NCI-H2029 treated with DMSO at 0.1 percent for 48 hours (cell line): ENCODE data around the gene TBL1X.
A peak's percentile ranks its signal among the peaks of the same experiment; 100 is the strongest.
"Not testable (repeated sequence)": the region's sequence is repeated elsewhere in the genome, so short reads cannot be mapped to it uniquely, and the experiment has no call there.

ENCODE experiments used
- DNase-seq: peaks from one replicate; lab custom pipeline; 2025; lab: John Stamatoyannopoulos, UW

Gene TBL1X

DNA sequence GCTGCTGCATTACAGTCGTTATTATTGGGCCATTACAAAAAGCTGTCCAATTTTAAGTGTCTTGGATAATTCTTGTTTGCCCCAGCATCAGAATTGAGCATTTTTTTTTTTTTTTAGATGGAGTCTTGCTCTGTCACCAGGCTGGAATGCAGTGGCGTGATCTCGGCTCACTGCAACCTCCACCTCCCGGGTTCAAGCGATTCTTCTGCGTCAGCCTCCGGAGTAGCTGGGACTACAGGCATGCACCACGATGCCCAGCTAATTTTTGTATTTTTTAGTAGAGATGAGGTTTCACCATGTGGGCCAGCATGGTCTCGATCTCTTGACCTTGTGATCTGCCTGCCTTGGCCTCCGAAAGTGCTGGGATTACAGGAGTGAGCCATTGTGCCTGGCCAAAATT lies 71.3 kb downstream of the TBL1X start:
- DNase-seq: not testable (repeated sequence)

DNA sequence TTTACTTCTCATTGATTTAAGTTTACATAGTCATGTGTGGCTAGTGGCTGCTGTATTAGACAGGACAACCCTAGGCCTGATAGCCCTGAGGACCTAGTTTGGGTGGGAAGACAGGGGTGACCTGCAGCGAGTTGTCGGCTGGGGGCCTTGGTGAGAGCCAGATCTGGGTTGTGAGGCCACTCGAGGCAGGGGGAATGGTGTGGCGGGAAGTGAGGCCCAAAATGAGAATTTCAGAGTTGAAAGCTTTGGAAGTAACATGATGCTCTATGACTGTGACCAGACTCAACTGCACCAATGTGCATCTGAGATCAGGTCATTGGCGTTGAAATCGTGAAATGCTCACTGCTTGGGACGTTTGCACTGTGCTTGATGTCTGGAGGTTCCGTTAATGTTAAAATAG lies 72.9 kb downstream of the TBL1X start:
- DNase-seq: no peak

DNA sequence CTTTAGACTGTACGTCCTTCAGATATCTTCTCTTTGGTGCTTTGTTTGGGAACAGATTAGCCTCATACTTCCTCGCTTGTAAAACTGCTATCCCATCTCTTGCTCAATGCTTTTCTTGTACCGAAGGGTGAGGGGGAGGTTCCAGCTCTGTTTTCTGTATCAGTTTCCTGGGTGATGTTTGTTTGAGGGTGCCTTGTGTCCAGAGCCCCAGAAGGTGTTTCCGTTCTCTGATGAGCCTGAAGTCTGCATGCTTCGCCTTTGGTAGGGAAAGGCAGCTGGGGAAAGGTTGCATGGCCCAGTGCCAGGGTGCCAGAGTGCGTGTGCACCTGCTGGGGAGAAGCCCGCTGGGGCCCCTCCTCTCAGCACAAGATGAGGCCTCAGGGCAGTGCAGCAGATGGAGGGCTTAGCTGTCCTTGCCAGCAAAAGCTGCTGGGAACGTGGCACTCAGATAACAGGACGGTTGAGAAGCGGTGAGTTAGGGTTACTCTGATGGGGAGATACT lies 73.7 kb downstream of the TBL1X start:
- DNase-seq: peak; percentile 33

DNA sequence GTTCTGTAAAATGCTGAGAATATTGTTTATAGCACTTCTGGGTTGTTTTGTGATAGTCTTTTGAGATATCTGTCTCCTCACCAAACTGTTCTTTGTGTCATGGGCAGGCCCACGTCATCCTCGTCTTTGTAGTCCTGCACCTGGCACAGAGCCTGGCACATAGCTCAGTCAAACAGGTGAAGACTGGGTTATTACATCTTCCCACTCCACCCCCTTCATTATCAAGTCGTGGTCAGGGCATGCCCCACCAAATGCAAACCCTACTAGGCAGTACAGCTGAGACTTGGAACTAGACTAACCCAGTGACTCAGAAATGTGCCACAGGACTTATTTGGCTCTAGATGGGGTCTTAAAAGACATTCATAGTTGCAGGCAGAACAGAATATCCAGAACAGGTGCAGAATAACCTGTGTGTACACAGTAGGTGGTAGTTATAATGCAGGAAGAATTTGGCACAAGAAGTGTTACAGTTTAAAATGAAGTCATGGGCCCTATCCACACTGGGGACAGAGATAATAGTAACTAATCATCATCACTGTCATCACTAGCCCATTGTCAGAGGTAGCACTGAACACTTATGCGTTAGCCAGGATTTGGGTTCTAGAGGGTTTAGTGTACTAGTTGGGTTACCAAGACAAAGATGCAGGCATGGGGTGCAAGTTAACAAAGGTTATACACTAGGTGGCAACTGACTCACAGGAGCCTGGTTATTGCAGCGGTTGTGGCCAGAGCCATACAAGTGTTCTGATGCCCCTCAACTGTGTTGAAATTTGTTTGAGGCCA lies 74.9 kb downstream of the TBL1X start:
- DNase-seq: peak; percentile 8

DNA sequence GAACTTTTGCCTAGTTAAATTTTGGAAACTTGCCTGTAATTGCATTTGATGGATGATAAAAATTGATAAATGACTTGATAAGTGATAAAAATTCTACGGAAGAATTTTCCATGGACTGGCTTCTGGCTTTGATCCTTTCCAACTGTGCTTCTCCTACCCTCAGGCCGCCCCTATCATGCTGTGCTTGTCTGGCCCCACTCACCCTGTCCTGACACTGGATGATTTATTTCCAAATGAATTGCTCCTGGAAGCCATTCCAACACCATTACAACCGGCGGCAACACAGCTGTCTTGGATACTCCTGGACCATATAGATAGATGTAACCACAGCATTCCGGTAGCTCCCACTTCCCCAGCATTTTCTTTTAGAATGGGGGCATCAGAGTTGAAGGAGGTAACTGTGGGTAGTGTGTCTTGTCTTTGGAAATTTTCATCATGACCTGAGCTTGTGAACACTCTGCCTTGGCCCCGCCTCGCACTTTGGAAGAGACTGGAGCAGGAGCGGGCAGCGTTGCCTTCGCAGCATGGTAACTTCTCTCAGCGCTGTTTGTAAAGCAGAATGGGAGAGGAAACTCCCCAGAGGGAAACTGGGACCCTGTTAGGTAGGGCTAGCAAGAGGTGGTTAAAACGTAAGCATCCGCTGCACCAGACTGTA lies 77.4 kb downstream of the TBL1X start:
- DNase-seq: no peak

DNA sequence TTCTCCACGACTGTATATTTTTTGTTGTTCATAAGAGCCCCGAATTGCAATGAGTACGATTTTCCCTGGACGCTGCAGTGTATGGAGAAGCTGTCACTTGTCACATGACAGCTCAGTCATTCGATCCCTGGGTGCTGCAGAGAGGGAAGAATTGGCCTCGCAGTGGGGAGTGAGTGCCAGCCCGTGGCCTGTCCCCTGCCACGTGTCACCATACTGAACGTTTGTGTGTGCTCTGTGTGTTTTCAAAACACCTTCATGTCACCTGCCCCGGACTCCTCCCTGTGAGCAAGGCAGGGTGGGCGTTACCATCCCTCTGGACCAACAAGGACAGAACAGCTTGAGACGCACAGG lies 77.9 kb downstream of the TBL1X start:
- DNase-seq: peak; percentile 16

DNA sequence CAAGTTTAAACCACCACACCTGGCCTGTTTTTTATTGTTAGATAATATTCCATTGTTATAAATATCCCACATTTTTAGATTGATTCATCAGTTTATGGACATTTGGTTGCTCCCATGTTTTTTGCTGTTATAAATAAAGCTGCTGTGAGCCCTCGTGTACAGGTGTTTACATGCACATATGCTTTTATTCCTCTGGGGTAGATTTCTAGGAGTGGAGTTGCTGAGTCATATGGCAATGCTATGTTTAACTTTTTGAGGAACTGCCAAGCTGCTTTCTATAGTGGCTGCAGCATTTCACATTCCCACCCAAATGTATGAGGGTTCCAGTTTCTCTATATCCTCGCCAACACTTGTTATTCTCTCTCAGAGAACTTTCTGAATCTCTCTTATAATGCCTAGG lies 90.5 kb downstream of the TBL1X start:
- DNase-seq: no peak

DNA sequence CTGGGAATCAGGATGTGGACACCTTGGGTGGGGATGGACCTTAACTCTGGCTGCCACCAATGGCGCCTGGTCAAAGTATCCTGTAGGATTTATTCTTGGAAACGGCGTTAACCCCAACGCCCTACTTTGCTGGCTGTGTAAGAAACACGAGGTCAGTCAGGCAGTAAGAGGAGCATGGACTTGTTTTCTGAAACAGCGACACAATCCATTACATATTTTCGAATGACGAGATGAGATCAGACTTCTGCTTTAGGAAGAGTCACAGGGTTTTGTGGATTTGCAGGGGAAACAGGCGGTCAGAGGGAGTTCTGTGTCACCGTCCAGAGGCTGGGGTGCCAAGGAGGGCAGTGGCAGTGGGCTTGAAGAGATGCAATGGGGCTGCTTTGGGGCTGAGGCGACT lies 92.2 kb downstream of the TBL1X start:
- no peak for DNase-seq

DNA sequence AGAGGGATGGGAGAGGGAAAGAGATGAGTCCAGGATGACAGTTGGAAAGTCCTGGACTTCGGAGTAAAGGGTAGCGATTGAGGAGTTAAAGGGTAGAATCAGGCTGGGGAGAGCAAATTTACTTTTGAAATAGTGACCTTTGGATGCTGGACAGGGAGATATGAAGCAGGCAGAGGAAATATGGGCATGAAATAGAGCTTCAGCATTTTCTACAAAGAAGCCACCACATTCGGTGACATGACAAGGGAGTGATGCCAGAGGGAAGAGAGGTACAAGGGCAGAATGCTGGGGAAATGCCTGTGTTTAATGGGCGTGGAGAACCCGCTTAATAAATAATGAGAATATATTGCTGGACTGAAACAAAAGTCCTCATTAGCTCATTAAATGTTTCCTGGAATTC lies 92.7 kb downstream of the TBL1X start:
- DNase-seq: no peak

DNA sequence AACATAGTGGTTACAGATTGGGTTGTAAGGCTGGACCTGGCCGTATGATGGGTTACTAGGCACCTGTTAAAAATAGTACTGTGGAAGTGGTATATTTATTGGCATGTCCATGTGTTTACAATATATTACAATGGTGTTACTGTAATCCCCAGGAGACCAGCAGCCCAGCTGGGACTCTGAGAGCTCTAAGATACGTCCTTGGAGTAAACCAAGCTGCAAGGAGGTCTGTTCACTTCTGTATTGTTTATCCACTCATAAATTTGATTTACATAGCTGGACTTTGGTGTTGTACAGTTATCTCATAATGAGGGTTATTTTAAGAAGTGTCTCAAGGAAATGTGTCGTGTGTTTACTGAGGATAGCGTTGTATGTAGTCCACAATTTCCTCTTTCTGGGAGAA lies 93.8 kb downstream of the TBL1X start:
- no peak for DNase-seq

DNA sequence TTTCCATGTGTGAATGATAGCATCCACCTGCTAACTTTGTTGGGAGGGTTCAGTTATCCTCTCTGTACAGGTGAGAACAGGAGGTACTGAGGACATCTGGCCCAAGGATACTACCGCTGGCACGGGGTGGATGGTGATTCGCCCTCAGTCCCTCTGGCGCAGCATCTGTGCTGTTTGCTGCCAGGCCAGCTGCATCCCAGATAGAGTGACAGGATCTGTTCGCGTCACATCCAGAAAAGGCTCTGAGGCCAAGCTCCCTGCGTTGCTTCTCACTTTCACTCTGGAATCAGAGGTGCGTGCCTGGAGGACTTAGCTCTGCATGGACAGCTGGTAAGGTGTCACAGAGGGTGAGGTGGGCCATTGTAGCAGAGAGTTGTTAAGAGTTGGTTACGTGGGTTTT lies 95.4 kb downstream of the TBL1X start:
- DNase-seq: no peak

DNA sequence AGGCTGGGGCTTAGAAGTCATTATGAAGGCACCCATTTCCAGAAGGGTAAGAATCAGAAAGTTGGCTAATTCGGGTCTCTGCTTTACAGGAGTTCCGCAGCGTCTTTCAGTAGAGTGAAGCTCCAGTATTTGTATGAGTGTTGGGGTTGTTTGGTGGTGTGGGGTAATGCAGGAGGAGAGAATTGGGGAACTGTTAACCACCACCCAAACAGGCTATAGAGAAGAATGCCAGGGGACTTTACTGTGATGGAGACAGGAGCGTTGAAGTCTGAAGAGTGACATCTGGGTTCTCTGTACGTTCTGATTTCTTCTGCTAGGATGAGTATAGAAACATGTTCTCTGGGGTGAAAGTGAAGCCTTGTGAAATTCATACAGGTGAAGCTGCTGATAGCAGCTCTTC lies 96.3 kb downstream of the TBL1X start:
- DNase-seq: no peak

DNA sequence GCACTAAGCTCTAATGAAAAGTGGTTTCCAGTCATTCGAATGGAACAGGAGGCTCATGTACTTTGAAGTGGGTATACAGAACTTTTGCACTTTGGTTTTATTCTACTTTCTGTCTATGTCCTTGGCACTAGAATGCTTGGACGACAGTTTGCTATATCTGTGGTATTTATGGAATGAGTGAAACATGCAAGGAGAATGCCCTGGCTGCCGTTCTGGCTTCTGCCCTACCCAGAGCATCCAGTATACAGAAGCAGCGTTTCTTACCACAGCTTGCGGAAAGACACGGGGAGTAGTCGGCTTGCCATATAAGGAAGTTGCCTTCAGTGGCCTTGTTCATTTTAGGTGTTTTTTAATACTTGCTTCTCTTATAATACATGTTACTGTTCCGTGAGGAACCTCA lies 98.0 kb downstream of the TBL1X start:
- DNase-seq: no peak

DNA sequence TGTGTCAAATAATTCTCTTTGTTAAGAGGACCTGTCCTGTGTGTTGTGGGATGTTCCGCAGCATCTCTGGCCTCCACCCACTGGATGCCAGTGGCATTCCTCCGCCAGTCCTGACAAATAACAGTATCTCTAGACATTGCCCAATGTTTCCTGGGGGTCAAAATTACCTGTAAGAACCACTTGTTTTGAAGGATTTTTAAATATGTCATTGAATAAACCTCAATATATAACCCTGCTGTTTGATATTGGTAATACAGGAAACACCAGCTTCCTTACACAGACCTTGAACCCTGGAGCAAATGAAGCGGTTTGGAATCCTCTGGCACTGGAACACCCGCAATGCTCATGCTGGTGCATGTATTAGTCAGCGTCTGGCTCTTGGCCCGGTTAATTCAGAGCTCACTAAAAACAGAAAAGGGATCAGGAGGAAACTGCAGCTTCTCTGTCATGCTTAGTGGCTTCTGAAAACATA lies 101.3 kb downstream of the TBL1X start:
- peak; percentile 11 for DNase-seq

DNA sequence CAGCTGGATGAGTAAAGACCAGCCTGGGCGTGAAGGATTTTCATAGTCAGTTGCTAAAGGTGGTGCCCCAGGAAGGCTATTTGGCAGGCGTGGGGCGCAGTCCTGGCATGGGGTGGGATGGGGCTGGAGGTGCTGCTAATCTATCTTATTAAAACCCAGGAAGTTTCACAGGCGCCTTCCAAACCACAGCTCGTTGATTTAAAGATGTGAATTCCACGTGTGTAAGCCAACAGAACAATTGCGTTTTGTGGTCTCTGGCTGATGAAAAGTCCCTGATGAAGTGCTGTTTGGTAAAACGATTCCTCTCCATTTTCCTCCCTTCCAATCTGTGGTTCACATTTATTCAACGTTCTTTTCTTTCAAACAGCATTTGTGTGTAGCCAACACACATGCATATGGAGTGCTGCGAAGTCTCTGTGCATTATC lies 105.0 kb downstream of the TBL1X start:
- DNase-seq: no peak

DNA sequence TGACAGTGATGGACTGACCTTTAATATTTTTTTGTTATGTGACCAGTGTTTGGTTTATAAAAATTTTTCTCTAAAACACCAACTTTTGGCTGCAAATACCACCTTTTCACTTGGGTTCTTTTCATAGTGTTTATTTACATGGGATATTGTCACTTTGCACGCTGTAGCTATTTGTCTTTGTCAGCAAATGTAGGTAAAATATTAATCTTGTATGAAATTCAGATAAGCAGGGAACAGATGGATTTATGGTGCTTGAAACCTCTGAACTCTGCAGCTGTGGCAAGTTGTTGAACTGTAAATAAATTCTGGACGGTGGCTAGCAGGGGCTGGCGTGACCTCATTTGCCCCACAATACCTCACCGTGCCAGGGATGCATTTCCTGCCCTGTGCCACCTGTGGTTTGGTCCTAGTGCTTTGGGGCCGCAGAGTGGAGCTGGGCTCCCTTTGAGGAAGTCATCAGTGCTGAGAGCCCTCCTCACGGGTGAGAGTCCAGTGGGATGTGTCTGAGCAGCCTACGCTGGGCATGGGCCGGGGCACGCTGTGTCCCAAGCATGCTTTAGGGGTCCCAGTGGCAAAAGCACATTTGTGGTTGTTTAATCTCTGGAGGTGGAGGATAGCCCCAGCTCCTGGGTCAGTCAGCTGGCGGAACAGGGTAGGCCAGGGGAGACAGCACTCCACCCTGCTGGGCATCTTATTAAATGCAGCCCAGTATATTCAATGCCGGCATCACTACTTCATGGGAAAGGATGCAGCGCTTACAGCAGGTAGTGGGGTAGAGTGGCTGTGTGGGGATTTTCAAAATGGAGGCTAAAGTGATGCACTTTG lies 108.6 kb downstream of the TBL1X start:
- no peak for DNase-seq

DNA sequence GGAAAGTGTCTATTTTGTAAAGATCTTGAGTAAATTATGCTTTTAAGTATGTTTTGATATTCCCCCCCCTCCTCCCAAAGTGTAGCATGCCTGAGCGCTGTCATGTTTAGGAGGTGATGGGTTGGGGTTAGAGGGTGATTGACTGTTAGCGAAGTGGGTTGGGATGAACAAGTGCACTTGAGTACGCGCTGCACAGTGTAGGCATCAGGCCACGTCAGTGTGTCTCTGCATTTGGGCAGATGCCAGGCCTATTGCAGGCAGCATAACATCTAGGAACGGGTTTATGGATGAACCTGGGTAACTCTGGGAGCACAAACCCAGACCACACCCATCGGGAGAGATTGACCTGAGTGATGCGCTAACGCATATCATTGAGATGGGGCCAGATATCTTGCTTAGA lies 111.2 kb downstream of the TBL1X start:
- no peak for DNase-seq

DNA sequence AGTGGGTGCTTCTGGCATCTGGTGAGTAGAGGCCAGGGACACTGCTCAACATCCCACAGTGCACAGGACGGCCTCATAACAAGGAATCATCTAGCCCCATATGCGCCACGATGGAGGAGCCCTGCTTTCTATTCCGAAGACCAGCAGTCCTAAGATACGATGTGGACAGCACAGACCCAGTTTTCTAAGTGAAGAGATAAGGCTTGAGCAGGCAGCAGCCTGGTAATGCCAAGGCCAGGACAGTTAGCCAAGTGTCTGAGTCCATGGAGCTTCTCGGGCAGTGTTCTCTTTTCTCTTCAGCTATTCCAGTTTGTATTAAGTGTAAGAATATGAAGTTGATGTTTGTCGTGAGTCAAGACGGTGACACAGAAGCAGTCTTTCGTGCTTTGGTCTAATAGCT lies 112.7 kb downstream of the TBL1X start:
- no peak for DNase-seq

DNA sequence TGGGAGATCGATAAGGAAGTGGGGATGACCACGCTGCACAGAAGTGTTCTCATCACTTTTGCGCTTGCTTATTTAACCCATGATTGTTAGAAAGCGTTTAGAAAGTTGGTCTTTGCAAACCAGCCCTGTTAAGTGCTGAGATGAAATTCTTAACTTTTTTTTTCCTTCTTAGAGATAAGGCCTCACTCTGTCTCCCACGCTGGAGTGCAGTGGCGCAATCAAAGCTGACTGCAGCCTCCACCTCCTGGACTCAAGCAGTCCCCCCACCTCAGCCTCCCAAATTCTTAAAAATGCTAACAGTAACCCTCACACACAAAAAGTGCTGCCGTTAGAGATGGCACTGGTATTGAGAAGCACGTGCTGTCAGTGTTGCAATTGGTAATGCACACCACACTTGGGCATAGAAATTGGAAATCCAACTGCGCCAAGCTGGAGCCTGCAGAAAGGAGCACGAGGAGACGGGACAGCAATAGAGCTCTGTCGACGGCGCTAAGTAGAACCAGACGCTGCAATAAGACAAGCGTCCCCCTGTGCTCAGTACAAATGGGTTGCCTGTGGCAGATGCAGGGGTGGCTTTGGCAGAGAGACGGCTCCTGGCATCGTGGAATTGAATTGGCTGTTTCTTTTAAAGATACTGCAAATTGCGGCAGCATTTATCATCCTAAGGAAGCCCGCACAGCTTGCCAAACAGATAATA lies 113.4 kb downstream of the TBL1X start:
- DNase-seq: no peak

DNA sequence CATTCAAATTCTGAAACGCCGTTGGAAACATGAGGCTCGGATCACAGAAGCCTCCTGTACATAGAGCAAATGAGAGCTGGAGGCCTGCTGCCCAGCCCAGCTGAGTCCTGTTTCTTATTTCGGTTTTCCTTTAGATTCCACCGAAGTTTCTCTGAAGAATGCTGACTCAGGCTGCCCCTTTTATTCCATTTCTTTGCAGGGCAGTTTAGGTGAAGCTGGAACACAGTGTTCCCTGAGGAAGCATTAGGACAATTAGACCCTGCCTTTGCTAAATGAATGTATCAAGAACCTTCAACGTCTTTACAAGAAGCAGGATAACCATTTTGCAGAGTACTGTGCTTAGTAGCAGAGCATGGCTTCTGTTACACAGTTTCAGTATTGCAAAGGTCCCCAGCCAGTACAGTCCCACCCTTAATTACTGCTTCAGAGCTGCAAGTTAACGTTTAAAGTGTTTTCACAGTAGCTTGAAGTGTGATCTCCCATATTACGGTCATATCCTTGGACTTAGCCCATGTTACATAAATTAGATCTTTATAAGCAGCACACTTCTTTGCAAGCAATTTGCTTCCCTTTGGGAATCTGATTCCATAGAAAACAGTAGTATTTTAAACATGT lies 117.0 kb downstream of the TBL1X start:
- DNase-seq: no peak

DNA sequence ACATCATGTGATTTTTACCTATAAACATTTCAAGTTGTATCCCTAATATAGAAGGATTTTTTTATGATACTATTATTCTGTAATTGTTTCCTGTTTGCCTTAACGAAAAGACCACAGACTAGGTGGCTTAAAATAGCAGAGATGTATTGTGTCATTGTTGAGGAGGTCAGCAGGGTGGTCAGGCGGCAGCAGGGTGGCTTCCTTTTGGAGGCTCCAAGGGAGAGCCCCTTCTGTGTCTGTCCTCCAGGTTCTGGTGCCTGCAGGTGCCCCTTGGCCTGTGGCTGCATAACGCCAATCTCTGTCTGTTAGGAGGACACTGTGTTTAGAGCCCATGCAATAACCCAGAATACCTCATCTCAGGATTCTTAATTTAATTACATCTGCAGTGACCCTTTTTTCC lies 118.1 kb downstream of the TBL1X start:
- DNase-seq: no peak

DNA sequence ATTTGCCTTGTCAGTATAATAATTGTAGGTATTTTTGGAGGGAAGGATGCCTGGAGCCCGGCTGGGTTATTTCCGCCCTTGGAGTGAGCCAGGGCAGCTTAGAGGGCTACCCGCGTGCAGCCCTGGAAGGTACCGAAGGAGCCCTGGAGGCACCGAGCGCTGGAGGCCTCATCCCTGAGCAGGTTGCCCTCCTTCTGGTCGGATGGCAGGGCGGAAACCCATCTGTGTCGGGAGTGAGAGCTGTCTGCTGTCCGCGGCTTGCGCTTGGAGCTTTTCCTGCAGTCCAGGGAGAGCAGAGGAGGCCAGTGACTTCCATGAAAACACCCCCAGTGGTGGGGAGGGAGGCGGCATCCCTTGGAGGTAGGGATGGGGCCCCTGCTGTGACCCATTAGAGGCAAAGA lies 122.1 kb downstream of the TBL1X start:
- no peak for DNase-seq
